ENCODE results near the gene ARHGEF17. TPM values are rescaled to one million over a fixed set of nuclear protein-coding genes. Genes with fewer than 3 reads are reported as not detected.

The ARHGEF17 gene
- total RNA-seq, 2 donors from 2014 or later, result 31.0 to 39.0 TPM

DNA sequence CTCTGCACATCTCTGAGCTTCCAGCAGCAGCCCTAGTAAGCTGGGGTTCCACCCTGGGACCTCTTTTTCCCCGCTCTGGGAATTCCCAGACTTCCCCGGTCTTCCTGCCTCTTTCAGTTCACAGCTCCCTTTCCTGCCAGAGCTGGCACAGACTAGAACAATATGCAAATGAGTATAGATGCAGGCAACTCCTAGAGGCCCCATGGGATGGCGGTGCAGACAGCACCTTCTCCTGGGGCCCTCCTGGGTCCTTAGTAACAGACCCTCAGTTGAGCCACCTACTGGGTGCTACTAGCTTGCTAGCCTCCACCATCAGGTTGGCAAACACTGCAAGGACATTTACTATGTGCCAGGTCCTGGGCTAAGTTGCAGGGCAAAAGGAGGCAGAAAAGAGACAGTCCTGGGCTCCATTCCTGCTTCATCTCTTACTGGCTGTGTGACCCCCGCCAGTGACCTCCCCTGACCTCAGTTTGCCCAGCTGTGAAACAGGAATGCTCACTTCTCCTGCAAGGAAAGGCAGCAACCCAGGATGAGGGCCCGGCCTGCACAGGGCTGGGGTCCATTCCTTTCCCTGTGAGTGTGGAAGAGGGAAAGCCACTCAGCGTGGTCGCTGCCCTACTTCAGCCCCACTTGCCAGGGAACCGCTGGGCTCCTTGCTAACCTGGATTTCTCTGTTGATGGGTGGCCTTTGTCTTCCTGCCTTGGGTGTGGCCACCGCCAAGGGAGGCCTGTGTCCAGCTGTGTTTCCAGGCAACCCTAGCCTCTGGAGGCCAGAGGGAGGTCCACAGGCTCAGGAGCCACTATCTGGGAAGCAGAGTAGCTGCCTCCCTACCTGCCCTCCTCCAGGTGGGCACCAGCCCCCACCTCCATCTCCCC, 75.4 kb downstream of the ARHGEF17 start:
- peaks cover 9% of the 10 kb centered on the region for H3K4me1 Mint-ChIP-seq
- H3K27me3 Mint-ChIP-seq (ENCODE audit: insufficient read depth), result peaks cover 1% of the 10 kb centered on the region
- H3K27ac Mint-ChIP-seq, result no peak overlapping the region
- H3K9me3 ChIP-seq (ENCODE audit: control insufficient read depth, low read length), result no peaks in the 10 kb centered on the region
- no peaks in the 10 kb centered on the region for H3K36me3 Mint-ChIP-seq (ENCODE audit: low read depth)
- TF ChIP-seq CTCF (conservative IDR thresholded peaks at IDR 0.05), result no peak
- no peak for DNase-seq
- no peaks in the 10 kb centered on the region for H3K36me3 ChIP-seq (ENCODE audit: control insufficient read depth, insufficient read depth, low read length)
- H3K4me3 Mint-ChIP-seq, result no peak overlapping the region
- no peak overlapping the region for H3K4me3 ChIP-seq (ENCODE audit: low read length)
- no peaks in the 10 kb centered on the region for H3K9me3 Mint-ChIP-seq
- H3K27ac ChIP-seq (ENCODE audit: low read depth, low read length), result no peak overlapping the region
- no peaks in the 10 kb centered on the region for H3K27me3 ChIP-seq (ENCODE audit: control insufficient read depth, insufficient read depth, low read length, poor library complexity, severe bottlenecking)
- H3K4me1 ChIP-seq (ENCODE audit: control insufficient read depth, insufficient read depth, low read length), result no peaks in the 10 kb centered on the region
- 84 to 91% methylated on average over 6 to 9 of the region's 9 CpGs for WGBS, 2 experiments (ENCODE audit: insufficient coverage in 1 of 2, insufficient read length in 1 of 2)
- H3K9ac ChIP-seq (ENCODE audit: extremely low read depth, low read length, poor library complexity, severe bottlenecking), result no peak overlapping the region

DNA sequence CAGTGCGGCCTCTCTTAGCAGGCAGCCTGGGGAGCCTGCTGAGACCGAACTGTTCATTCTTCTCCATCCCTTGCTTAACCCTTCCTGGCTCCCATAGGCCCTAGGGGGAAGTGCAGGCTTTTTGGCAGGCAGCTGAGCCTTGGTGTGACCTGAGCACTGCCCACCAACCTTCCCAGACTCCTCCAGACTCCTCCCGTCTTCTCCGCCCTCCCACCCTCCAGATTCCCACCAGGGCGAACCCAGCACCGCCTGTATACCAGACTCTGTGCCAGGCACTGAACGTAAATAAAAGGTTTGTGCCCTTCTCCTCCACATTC, 76.0 kb downstream of the ARHGEF17 start:
- DNase-seq, result no peak
- H3K36me3 ChIP-seq (ENCODE audit: control insufficient read depth, insufficient read depth, low read length), result no peaks in the 10 kb centered on the region
- Mint-ChIP-seq H3K9me3 (no peaks in the 10 kb centered on the region), H3K27ac (no peak overlapping the region), H3K27me3 (ENCODE audit: insufficient read depth) (no peaks in the 10 kb centered on the region), H3K36me3 (ENCODE audit: low read depth) (no peaks in the 10 kb centered on the region), H3K4me1 (peaks cover 9% of the 10 kb centered on the region), H3K4me3 (no peak overlapping the region)
- no peak overlapping the region for H3K27ac ChIP-seq (ENCODE audit: low read depth, low read length)
- TF ChIP-seq CTCF (conservative IDR thresholded peaks at IDR 0.05), result no peak
- 88 to 96% methylated on average over 5 to 7 of the region's 7 CpGs for WGBS, 2 experiments (ENCODE audit: insufficient coverage in 1 of 2, insufficient read length in 1 of 2)
- no peak overlapping the region for H3K4me3 ChIP-seq (ENCODE audit: low read length)
- H3K9ac ChIP-seq (ENCODE audit: extremely low read depth, low read length, poor library complexity, severe bottlenecking), result no peak overlapping the region
- H3K4me1 ChIP-seq (ENCODE audit: control insufficient read depth, insufficient read depth, low read length), result no peaks in the 10 kb centered on the region
- no peaks in the 10 kb centered on the region for H3K9me3 ChIP-seq (ENCODE audit: control insufficient read depth, low read length)
- H3K27me3 ChIP-seq (ENCODE audit: control insufficient read depth, insufficient read depth, low read length, poor library complexity, severe bottlenecking), result no peaks in the 10 kb centered on the region

- no peak overlapping the region for H3K9ac ChIP-seq (ENCODE audit: extremely low read depth, low read length, poor library complexity, severe bottlenecking)
- 90% methylated on average over 4 of the region's 4 CpGs; no CpG with 5 or more reads in 1 of the 2 experiments for WGBS, 2 experiments (ENCODE audit: insufficient coverage in 1 of 2, insufficient read length in 1 of 2)
- H3K4me1 Mint-ChIP-seq, result peaks cover 9% of the 10 kb centered on the region
Measured at GRCh38 chr11:73384531-73384871, 76.4 kb downstream of the ARHGEF17 start.

More at GRCh38 chr11:73384531-73384871, 76.4 kb downstream of the ARHGEF17 start:
- Mint-ChIP-seq H3K4me3 (no peak overlapping the region), H3K27ac (no peak overlapping the region), H3K36me3 (ENCODE audit: low read depth) (no peaks in the 10 kb centered on the region), H3K27me3 (ENCODE audit: insufficient read depth) (no peaks in the 10 kb centered on the region), H3K9me3 (no peaks in the 10 kb centered on the region)
- H3K4me1 ChIP-seq (ENCODE audit: control insufficient read depth, insufficient read depth, low read length), result no peaks in the 10 kb centered on the region
- H3K9me3 ChIP-seq (ENCODE audit: control insufficient read depth, low read length), result no peaks in the 10 kb centered on the region
- H3K27ac ChIP-seq (ENCODE audit: low read depth, low read length), result no peak overlapping the region
- no peak for DNase-seq
- H3K27me3 ChIP-seq (ENCODE audit: control insufficient read depth, insufficient read depth, low read length, poor library complexity, severe bottlenecking), result no peaks in the 10 kb centered on the region
- H3K36me3 ChIP-seq (ENCODE audit: control insufficient read depth, insufficient read depth, low read length), result no peaks in the 10 kb centered on the region
- no peak for TF ChIP-seq CTCF (conservative IDR thresholded peaks at IDR 0.05)
- H3K4me3 ChIP-seq (ENCODE audit: low read length), result no peak overlapping the region
